Posterior cingulate gyrus (tissue), 11 donors: ENCODE results near the gene RPS17.
"Not testable (repeated sequence)": the region's sequence is repeated elsewhere in the genome, so short reads cannot be mapped to it uniquely, and the experiment has no call there.

Experiments
- DNase-seq, 10 donors: peaks; one replicate each; pipeline versions ENCODE4 v3.0.0 to v3.0.0-alpha.2; 2020 to 2021; ENCODE audit warnings: mixed read lengths in 3 of 10
- intact Hi-C: fragments of 100-400 bp; cut with DNase I; formaldehyde crosslinking; loops from one replicate; pipeline ENCODE4 v1.15.1; 2023

RPS17 gene

GRCh38 chr15:82549199-82549665, 9.0 kb upstream of the RPS17 start:
- intact Hi-C loops, result no loop called here
- no peak for DNase-seq

DNA sequence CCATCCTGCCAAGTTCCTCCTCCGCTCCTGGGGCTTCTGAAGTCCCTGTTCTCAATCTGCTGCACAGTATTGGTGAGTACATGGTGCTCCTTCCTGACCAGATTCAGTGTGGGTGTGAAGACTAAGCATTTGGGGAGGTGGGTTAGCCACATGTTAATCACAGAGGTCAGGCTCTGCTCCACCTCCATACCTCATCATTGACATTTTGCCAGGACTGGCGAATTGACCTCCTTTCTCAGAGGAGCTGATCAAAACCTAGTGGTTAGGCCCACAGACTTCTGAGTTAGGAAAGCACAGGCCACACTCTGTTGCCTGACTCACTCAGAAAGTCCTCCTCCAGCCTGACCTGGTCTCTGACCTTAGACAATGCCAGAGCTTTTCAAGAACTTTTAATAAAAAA, 8.4 kb upstream of the RPS17 start:
- intact Hi-C loops, result no loop called here
- no peak for DNase-seq

DNA sequence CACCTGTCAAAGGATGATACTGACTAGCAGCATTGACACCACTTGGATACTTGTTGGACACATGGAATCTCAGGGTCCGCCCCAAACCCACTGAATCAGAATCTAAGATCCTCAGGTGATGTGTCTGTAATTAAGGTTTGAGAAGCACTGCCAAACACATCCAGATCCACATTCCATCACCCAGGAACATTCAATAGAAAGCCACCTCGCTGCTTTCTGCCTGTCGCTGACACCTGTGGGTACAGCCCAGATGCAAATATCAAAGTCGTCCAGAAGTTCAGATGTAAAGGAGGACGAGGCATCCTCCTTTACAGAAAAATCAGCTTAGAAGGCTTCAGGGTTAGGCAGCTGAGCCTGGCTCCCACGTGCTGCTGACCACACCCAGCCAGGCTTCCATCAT, 5.2 kb upstream of the RPS17 start:
- intact Hi-C loops, result no loop called here
- DNase-seq, result no peak

GRCh38 chr15:82545002-82545401, 4.7 kb upstream of the RPS17 start:
- intact Hi-C loops, result no loop called here

GRCh38 chr15:82544431-82544830, 4.2 kb upstream of the RPS17 start:
- peak in 1 of 10 donors; percentile 76 for DNase-seq
- intact Hi-C loops, result loop anchor here (5.0 kb wide), 3 partner anchors 103 to 208 kb away; partner anchors contain the start of genes AP3B2 and CPEB1

More at GRCh38 chr15:82545002-82545401, 4.7 kb upstream of the RPS17 start:
- no peak for DNase-seq

DNA sequence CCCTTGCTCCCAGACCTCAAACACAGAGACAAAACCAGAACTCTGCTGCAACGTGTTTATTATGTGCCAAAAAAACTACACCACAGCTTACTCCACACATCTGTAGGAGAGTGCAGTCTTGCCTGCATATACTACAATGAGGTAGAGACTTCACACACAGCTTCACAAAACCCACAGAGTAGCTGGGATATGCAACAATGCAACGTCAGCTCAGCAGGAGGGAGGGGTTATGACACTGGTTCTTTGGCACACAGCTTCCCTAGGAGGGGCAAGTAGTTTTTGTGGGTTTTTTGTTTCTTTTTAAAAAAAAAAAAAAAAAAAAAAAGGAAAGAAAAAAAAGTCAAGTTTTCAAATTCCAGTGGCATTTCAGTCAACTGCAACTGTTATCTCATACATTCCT, 2.9 kb upstream of the RPS17 start:
- no peak for DNase-seq
- intact Hi-C loops, result loop anchor here (5.0 kb wide), 3 partner anchors 104 to 209 kb away; partner anchors contain the start of genes AP3B2 and CPEB1

GRCh38 chr15:82540984-82541431, 751 bp upstream of the RPS17 start:
- peak in 1 of 10 donors; percentile 82 for DNase-seq
- intact Hi-C loops, result loop anchor here (5.0 kb wide), 3 partner anchors 106 to 211 kb away; partner anchors contain the start of genes AP3B2 and CPEB1

DNA sequence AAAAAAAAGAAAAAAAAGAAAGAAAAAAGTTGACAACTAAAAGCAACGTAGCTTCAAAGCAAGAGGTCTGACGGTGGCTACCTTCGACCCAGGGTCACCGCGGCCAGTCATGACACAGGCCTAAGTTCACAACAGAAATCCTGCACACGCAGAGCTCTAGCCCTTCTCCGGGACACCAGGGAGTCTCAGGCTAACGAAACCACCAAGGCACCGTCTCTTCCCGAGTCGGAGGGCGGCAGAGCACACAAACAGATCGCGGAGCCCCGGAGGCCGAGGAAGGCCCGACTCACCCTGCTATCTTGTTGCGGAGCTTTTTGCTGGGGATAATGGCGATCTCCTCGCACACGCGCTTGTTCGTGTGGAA, 584 bp downstream of the RPS17 start:
- no peak for DNase-seq
- intact Hi-C loops, result loop anchor here (5.0 to 10.0 kb wide), 4 partner anchors 108 to 265 kb away; partner anchors contain the start of genes AP3B2, CPEB1, FSD2 and WHAMM

DNA sequence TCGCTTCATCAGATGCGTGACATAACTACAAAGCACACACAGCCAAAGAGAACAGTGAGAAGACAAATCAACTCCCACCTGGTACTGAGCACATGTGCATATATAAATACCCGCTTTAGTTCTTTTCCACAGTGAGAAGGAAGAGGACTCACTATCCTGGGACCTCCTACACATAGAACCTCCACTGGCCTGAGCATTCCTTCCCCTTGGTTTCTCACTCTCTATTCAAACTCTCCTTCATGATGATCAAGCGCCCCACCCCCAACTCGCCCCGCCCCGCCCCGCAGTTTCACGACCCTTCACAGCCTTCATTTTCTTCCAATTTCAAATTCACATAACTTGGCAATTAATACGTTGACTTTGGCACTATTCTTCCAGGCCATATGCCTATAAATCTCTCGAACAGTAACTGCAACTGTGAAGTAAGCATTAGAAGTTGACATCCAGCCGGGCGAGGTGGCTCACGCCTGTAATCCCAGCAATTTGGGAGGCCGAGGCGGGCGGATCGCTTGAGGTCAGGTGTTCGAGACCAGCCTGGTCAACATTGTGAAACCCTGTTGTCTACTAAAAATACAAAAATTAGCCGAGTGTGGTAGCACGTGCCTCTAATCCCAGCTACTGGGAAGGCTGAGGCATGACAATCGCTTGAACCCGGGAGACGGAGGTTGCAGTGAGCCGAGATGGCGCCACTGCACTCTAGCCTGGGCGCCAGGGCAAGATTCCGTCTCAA, 1.1 kb downstream of the RPS17 start:
- intact Hi-C loops, result loop anchor here (10.0 kb wide), 1 partner anchor 266 kb away; the partner anchor contains the start of genes FSD2 and WHAMM

DNA sequence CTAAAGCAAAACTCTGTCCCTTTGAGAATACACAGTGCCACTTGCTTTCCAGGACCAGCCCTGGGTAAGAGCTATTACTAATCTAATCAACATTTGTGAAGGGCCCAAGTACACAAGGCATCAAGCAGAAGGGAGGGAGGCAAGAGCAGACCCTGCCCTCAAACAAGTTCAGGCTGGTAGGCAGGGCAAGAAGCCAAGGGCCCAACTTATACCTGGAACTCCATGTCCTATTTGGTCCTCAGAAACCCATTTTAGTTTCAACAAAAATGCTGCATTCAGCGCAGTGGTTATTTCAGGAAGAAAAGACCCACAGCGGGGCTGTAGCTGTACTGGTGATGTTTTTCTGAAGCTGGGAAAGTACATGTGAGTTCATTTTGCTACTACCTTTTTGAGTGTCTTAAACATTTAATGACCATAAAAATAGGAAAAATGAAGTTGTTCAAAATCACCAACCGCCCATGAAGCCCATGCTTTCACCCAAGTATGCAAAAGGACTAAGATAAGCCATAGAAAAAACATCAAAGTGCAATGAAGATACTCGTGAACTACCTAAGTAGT, 2.8 kb downstream of the RPS17 start:
- DNase-seq, result no peak
- intact Hi-C loops, result loop anchor here (10.0 kb wide), 1 partner anchor 267 kb away; the partner anchor contains the start of genes FSD2 and WHAMM

More for the DNA sequence above, 1.1 kb downstream of the RPS17 start:
- DNase-seq, result no peak

GRCh38 chr15:82536409-82537350, 3.6 kb downstream of the RPS17 start:
- intact Hi-C loops, result loop anchor here (10.0 kb wide), 1 partner anchor 268 kb away; the partner anchor contains the start of genes FSD2 and WHAMM
- DNase-seq, result no peak

DNA sequence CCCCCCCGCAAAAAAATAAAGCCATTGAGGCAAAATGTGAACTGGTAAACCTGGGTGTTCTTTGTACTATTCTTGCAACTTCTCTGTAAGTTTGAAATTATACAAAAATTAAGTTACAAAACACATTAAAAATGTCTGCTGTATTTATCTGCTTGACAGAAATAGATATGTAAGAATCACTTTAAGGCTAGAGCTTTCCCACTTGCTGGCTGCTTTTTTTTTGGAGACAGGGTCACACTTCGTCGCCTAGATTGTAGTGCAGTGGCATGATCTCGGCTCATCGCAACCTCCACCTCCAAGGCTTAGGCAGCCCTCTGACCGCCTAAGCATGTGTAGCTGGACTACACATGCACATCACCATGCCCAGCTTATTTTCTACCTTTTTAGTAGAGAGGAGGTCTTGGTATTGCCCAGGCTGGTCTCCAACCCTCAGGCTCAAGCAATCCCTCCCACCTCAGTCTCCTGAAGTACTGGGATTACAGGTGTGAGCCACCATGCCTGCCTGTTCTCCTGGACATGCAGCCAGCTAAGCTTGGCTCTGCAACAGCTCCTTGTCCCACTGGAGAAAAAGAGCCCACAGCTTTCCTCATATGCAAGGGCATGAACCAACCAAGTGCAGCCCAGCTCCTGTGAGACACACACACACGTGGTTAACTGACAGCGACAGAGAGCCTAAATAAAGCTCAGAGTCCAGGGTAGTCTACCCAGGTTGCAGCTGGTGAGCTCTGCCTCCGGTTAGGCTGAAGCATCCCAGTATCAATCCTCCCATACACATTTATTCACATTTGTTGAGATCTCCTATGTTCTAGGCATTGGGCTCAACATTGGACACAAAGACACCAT, 4.5 kb downstream of the RPS17 start:
- intact Hi-C loops, result loop anchor here (10.0 kb wide), 1 partner anchor 269 kb away; the partner anchor contains the start of genes FSD2 and WHAMM
- no peak for DNase-seq

DNA sequence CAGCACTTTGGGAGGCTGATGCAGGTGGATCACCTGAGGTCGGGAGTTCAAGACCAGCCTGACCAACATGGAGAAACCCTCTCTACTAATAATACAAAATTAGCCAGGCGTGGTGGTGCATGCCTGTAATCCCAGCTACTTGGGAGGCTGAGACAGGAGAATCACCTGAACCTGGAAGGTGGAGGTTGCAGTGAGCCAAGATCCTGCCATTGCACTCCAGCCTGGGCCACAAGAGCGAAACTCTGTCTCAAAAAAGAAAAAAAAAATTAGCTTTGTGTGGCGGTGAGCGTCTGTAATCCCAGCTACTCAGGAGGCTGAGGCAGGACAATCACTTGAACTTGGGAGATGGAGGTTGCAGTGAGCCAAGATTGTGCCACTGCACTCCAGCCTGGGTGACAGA, 5.1 kb downstream of the RPS17 start:
- intact Hi-C loops, result loop anchor here (10.0 kb wide), 1 partner anchor 270 kb away; the partner anchor contains the start of genes FSD2 and WHAMM
- DNase-seq, result not testable (repeated sequence)

- DNase-seq, result not testable (repeated sequence)
- intact Hi-C loops, result loop anchor here (10.0 kb wide), 1 partner anchor 270 kb away; the partner anchor contains the start of genes FSD2 and WHAMM
These were observed 5.8 kb downstream of the RPS17 start for GRCh38 chr15:82534457-82534861.

- peak in 1 of 10 donors; percentile 69 for DNase-seq
- intact Hi-C loops, result loop anchor here (10.0 kb wide), 1 partner anchor 271 kb away; the partner anchor contains the start of genes FSD2 and WHAMM
These were observed 6.5 kb downstream of the RPS17 start for GRCh38 chr15:82533801-82534200.

GRCh38 chr15:82532991-82533481, 7.2 kb downstream of the RPS17 start:
- peak in 1 of 10 donors; percentile 79 for DNase-seq
- intact Hi-C loops, result loop anchor here (10.0 kb wide), 1 partner anchor 272 kb away; the partner anchor contains the start of genes FSD2 and WHAMM

DNA sequence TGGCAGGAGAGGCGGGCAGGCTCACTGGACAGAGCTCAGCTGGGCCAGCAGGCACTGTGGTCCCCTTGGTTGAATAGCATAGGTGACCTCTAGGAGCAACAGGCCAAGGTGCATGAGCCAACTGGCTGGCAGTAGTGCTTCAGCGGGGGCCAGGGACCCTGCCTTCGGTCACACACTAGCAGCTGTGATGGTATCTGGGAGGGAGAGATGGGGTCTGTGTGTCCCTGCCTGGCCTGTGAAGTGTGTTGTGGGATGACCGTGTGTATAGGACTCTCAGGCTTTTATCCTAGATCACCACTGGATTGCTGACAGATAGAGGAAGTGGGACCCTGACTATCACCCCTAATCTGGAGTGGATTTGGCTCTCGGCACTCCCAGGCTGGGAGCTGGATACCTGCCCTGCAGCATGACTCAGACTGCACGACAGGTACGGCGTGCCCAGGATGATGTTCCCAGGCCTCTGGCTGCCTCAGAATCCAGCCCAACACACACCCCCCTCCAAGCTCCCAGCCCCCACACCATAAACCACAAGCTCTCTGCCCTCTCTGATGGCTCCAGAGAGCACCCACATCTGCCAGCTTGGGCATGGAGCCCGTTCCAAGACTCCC, 7.8 kb downstream of the RPS17 start:
- no peak for DNase-seq
- intact Hi-C loops, result loop anchor here (10.0 kb wide), 1 partner anchor 272 kb away; the partner anchor contains the start of genes FSD2 and WHAMM
